HepG2 (cell line): ENCODE data around the gene WNT9A. TPM values are rescaled to one million over a fixed set of nuclear protein-coding genes. Genes with fewer than 3 reads are reported as not detected.

Experiments used
- ATAC-seq: fragments of 200-7000 bp; cut with Tn5 transposase; 3 replicates; pipeline ENCODE4 v1.9.1; 2020; ENCODE audit warnings: mild to moderate bottlenecking, moderate library complexity
- BruUV-seq: library from RNA; stranded (reverse); fragments of 400-500 nt; replicated peaks from 2 replicates; lab custom pipeline; 2021; lab: Mats Ljungman, UMichigan
- CTCF ChIA-PET: fragments of 300-600 bp; formaldehyde crosslinking; extraction: SDS; loops from one replicate; lab custom pipeline; 2021; ENCODE audit warnings: low total read pairs, inconsistent platforms, low intra/inter-chr PET ratio; lab: Yijun Ruan, JAX
- POLR2A ChIA-PET: fragments of 350-600 bp; sonication (Branson Sonifier 250); formaldehyde crosslinking; loops from one replicate; lab custom pipeline; 2020; ENCODE audit warnings: antibody characterized with exemption, inconsistent platforms; lab: Yijun Ruan, JAX
- DNase-seq: peaks from one replicate; pipeline ENCODE4 v3.0.0-alpha.2; 2015; ENCODE audit warnings: low spot score
- FAIRE-seq: peaks from 3 replicates; lab custom pipeline; 2011; peaks lifted over from hg19 to GRCh38; lab: Jason Lieb, UNC
- H2AFZ ChIP-seq: one replicate; pipeline ENCODE4 v1.6.1; 2011; ENCODE audit warnings: low read length, inconsistent platforms
- H3K27ac ChIP-seq: fragments of 300-600 bp; 3 replicates; pipeline ENCODE4 v1.8.0; 2011; ENCODE audit warnings: mixed run types, mild to moderate bottlenecking, mixed read lengths, low read length, inconsistent platforms; ENCODE audit not compliant: insufficient read depth; ENCODE audit errors: extremely low read length
- H3K27me3 ChIP-seq, 2 experiments: fragments of 200-600 bp in 1 of 2; 2 replicates in 1 of 2; 3 replicates in 1 of 2; pipeline versions ENCODE4 v1.6.0 to v1.8.0; 2011; ENCODE audit warnings: low read length in 2 of 2, mild to moderate bottlenecking in 2 of 2, moderate library complexity in 2 of 2, inconsistent platforms in 1 of 2; ENCODE audit not compliant: insufficient read depth in 2 of 2, control insufficient read depth in 1 of 2
- H3K36me3 ChIP-seq, 2 experiments: fragments of 200-600 bp in 1 of 2; replicated peaks in 1 of 2; 2 replicates in 1 of 2; 3 replicates in 1 of 2; pipeline versions ENCODE4 v1.5.1 to v1.8.0; 2011; ENCODE audit warnings: low read length in 2 of 2, inconsistent platforms in 1 of 2; ENCODE audit not compliant: insufficient read depth in 2 of 2, control insufficient read depth in 1 of 2
- H3K4me1 ChIP-seq: 2 replicates; pipeline ENCODE4 v1.5.1; 2012; ENCODE audit warnings: low read length, inconsistent platforms; ENCODE audit not compliant: insufficient read depth
- H3K4me2 ChIP-seq: 2 replicates; pipeline ENCODE4 v1.6.0; 2011; ENCODE audit warnings: low read depth, low read length, inconsistent platforms
- H3K4me3 ChIP-seq, 3 experiments: fragments of 200-600 bp in 1 of 3; sonication (generic), shearing (Covaris generic) in 1 of 3; replicated peaks in 1 of 3; 2 replicates each; pipeline ENCODE4 v1.5.1; 2011 to 2016; ENCODE audit warnings: low read length in 3 of 3, inconsistent platforms in 2 of 3, low read depth in 2 of 3, mild to moderate bottlenecking in 2 of 3, control low read depth in 1 of 3, mixed read lengths in 1 of 3; ENCODE audit not compliant: insufficient read depth in 1 of 3
- H3K79me2 ChIP-seq: one replicate; pipeline ENCODE4 v1.6.1; 2011; ENCODE audit warnings: low read length, inconsistent platforms; ENCODE audit not compliant: insufficient read depth
- H3K9ac ChIP-seq: 2 replicates; pipeline ENCODE4 v1.6.0; 2011; ENCODE audit warnings: mild to moderate bottlenecking, low read depth, low read length, inconsistent platforms; ENCODE audit not compliant: insufficient read depth
- H3K9me3 ChIP-seq: 2 replicates; pipeline ENCODE4 v1.5.1; 2012; ENCODE audit warnings: mild to moderate bottlenecking, low read length
- H4K20me1 ChIP-seq: 2 replicates; pipeline ENCODE4 v1.6.0; 2011; ENCODE audit warnings: inconsistent platforms, mild to moderate bottlenecking, low read length, moderate library complexity; ENCODE audit not compliant: insufficient read depth
- CAMTA2 ChIP-seq: sonication (generic); formaldehyde crosslinking; IDR thresholded peaks from 2 replicates; pipeline ENCODE4 v1.4.0; 2020; ENCODE audit warnings: mild to moderate bottlenecking, missing genetic modification reagents, borderline replicate concordance
- GATA4 ChIP-seq: sonication (generic); IDR thresholded peaks from 2 replicates; pipeline ENCODE4 v1.6.1; 2016; ENCODE audit warnings: antibody characterized with exemption, low read depth, borderline replicate concordance
- HDAC2 ChIP-seq: sonication (generic); formaldehyde crosslinking; IDR thresholded peaks from 2 replicates; pipeline ENCODE4 v1.4.0; 2020; ENCODE audit warnings: missing genetic modification reagents
- KDM5A ChIP-seq: fragments of 200-600 bp; sonication (generic); IDR thresholded peaks from 2 replicates; pipeline ENCODE4 v1.7.0; 2018; ENCODE audit warnings: antibody characterized with exemption, mild to moderate bottlenecking, low read length, borderline replicate concordance
- MATR3 ChIP-seq: sonication (generic); formaldehyde crosslinking; IDR thresholded peaks from 2 replicates; pipeline ENCODE4 v1.4.0; 2020; ENCODE audit warnings: missing genetic modification reagents
- NFATC3 ChIP-seq: sonication (generic); formaldehyde crosslinking; IDR thresholded peaks from 2 replicates; pipeline ENCODE4 v1.5.1; 2020; ENCODE audit warnings: mild to moderate bottlenecking, missing genetic modification reagents
- NFIB ChIP-seq: sonication (generic); formaldehyde crosslinking; IDR thresholded peaks from 2 replicates; pipeline ENCODE4 v1.9.0; 2021; ENCODE audit warnings: missing genetic modification reagents, mild to moderate bottlenecking, borderline replicate concordance
- NR2F6 ChIP-seq, 2 experiments: IDR thresholded peaks; 2 replicates each; pipeline ENCODE4 v1.6.1; 2016; ENCODE audit warnings: antibody characterized with exemption in 1 of 2, mild to moderate bottlenecking in 1 of 2
- REPIN1 ChIP-seq: sonication (generic); formaldehyde crosslinking; IDR thresholded peaks from 2 replicates; pipeline ENCODE4 v1.8.0; 2022; ENCODE audit warnings: missing genetic modification reagents, low read depth, mild to moderate bottlenecking, borderline replicate concordance
- ZBTB2 ChIP-seq: sonication (generic); formaldehyde crosslinking; IDR thresholded peaks from 2 replicates; pipeline ENCODE4 v1.8.0; 2022; ENCODE audit warnings: low read depth, missing genetic modification reagents
- ZBTB7A ChIP-seq: sonication (generic); formaldehyde crosslinking; IDR thresholded peaks from 2 replicates; pipeline ENCODE4 v1.8.0; 2022; ENCODE audit warnings: mild to moderate bottlenecking, missing genetic modification reagents
- ZMYM4 ChIP-seq: sonication (generic); formaldehyde crosslinking; IDR thresholded peaks from 2 replicates; pipeline ENCODE4 v1.8.1; 2023; ENCODE audit warnings: mild to moderate bottlenecking, missing genetic modification reagents
- ZNF460 ChIP-seq: sonication (generic); formaldehyde crosslinking; IDR thresholded peaks from 2 replicates; pipeline ENCODE4 v1.5.1; 2020; ENCODE audit warnings: missing genetic modification reagents, mild to moderate bottlenecking, borderline replicate concordance
- ZNF572 ChIP-seq: sonication (generic); formaldehyde crosslinking; IDR thresholded peaks from 2 replicates; pipeline ENCODE4 v1.5.1; 2020; ENCODE audit warnings: mild to moderate bottlenecking, missing genetic modification reagents
- ZNF7 ChIP-seq: IDR thresholded peaks from 2 replicates; pipeline ENCODE4 v1.6.1; 2016; ENCODE audit warnings: missing biosample characterization, missing genetic modification reagents
- ZNF747 ChIP-seq: sonication (generic); formaldehyde crosslinking; IDR thresholded peaks from 2 replicates; pipeline ENCODE4 v1.8.1; 2023; ENCODE audit warnings: missing genetic modification reagents, mild to moderate bottlenecking, borderline replicate concordance
- ZNF775 ChIP-seq: sonication (generic); formaldehyde crosslinking; IDR thresholded peaks from 2 replicates; pipeline ENCODE4 v1.4.0; 2020; ENCODE audit warnings: missing genetic modification reagents, mild to moderate bottlenecking, moderate library complexity, borderline replicate concordance
- WGBS: methylation state at CpG from one replicate; pipeline ENCODE4 v1.1.6; 2017; ENCODE audit warnings: low lambda C conversion rate; 5-methylcytosine and 5-hydroxymethylcytosine counted together
- in situ Hi-C: cut with HindIII; loops from 2 replicates; pipeline ENCODE4 v1.10.0; 2017; ENCODE audit warnings: low pct_unique_long_range_greater_than_20kb; ENCODE audit not compliant: extremely low pct_ligation_motif_present
- intact Hi-C: fragments of 100-400 bp; cut with micrococcal nuclease; formaldehyde crosslinking; loops from one replicate; pipeline ENCODE4 v1.10.0; 2022; ENCODE audit not compliant: unreplicated experiment
- polyA plus RNA-seq, 8 experiments: library from polyadenylated mRNA; depleted of rRNA in 3 of 8; stranded (reverse) in 7 of 8; unstranded in 1 of 8; fragments of >200 nt; fragmentation: Illumina TruSeq in 4 of 8; extraction: Trizol in 4 of 8; gene quantifications; 2 replicates each; pipeline versions ENCODE4 v1.2.1 to v1.2.3, GENCODE V29; 2011 to 2016; ENCODE audit warnings: low read depth in 4 of 8, missing spikeins in 1 of 8, mixed read lengths in 1 of 8; ENCODE audit not compliant: insufficient read depth in 1 of 8
- total RNA-seq, 5 experiments: library from RNA; depleted of rRNA; stranded (reverse); fragments of >200 nt; fragmentation: Illumina TruSeq; extraction: Trizol; gene quantifications; 2 replicates each; pipeline ENCODE4 v1.2.3, GENCODE V29; 2016; ENCODE audit warnings: low read depth in 1 of 5

The WNT9A gene
- total and polyA plus RNA-seq, 2 of the 13 experiments (the other 11 are each of a cell fraction or from before 2014, with no cell fraction given): 0.04 TPM; not detected in 1

- BruUV-seq: no TSS peak
- H3K27me3 ChIP-seq: peaks cover 16 to 54% of the 10 kb centered on the region in 2 experiments; a peak in 4 of 5 replicates
- ChIA-PET POLR2A (no interaction called here), CTCF (no interaction called here)
- H4K20me1 ChIP-seq: no peaks in the 10 kb centered on the region
- no peak for TF ChIP-seq ZNF572 (CRISPR knock-in tag)
- TF ChIP-seq NFATC3: no peak
- no peak for TF ChIP-seq NR2F6 (IDR thresholded peaks at IDR 0.05)
- no peak for TF ChIP-seq NR2F6 (CRISPR knock-in tag; IDR thresholded peaks at IDR 0.05)
- TF ChIP-seq CAMTA2 (CRISPR knock-in tag): no peak
- no peak for TF ChIP-seq ZNF7 (CRISPR knock-in tag)
- TF ChIP-seq ZNF775 (CRISPR knock-in tag): no peak
- no peak for TF ChIP-seq ZBTB7A (CRISPR knock-in tag)
- TF ChIP-seq HDAC2 (CRISPR knock-in tag): no peak
- no peak overlapping the region for H2AFZ ChIP-seq
- FAIRE-seq (no peak), DNase-seq (no peak), ATAC-seq (no peak)
- H3K9ac ChIP-seq: no peak overlapping the region
- in situ Hi-C loops: no loop called here
- H3K4me1 ChIP-seq: no peaks in the 10 kb centered on the region
- H3K27ac ChIP-seq: no peak overlapping the region
- 22% methylated on average over 10 of the region's 14 CpGs for WGBS
- H3K36me3 ChIP-seq: no peaks in the 10 kb centered on the region
- no peak overlapping the region for H3K4me3 ChIP-seq
- intact Hi-C loops: no loop called here
- H3K4me2 ChIP-seq: no peak overlapping the region
- H3K9me3 ChIP-seq: no peaks in the 10 kb centered on the region
- no peaks in the 10 kb centered on the region for H3K79me2 ChIP-seq
These were observed 22.0 kb downstream of the WNT9A start for GRCh38 chr1:227925582-227926198.

GRCh38 chr1:227924833-227925574 is 22.7 kb downstream of the WNT9A start:
- ChIA-PET POLR2A (no interaction called here), CTCF (no interaction called here)
- DNase-seq: no peak
- no peaks in the 10 kb centered on the region for H3K4me1 ChIP-seq
- H3K4me2 ChIP-seq: no peak overlapping the region
- BruUV-seq: no TSS peak
- no peaks in the 10 kb centered on the region for H3K36me3 ChIP-seq
- H3K27ac ChIP-seq: no peak overlapping the region
- H4K20me1 ChIP-seq: no peaks in the 10 kb centered on the region
- H3K9me3 ChIP-seq: no peaks in the 10 kb centered on the region
- 52% methylated on average over 2 of the region's 38 CpGs for WGBS
- H2AFZ ChIP-seq: no peak overlapping the region
- no peaks in the 10 kb centered on the region for H3K79me2 ChIP-seq
- H3K4me3 ChIP-seq: no peak overlapping the region
- in situ Hi-C loops (no loop called here), intact Hi-C loops (no loop called here)
- ATAC-seq: no peak
- H3K27me3 ChIP-seq: peaks cover 16 to 54% of the 10 kb centered on the region in 2 experiments; a peak in 4 of 5 replicates
- H3K9ac ChIP-seq: no peak overlapping the region
- FAIRE-seq: no peak
- no peak for TF ChIP-seq ZNF747 (CRISPR knock-in tag)
- no peak for TF ChIP-seq MATR3
- no peak for TF ChIP-seq GATA4
- no peak for TF ChIP-seq ZBTB2 (CRISPR knock-in tag)
- TF ChIP-seq REPIN1 (CRISPR knock-in tag): no peak
- TF ChIP-seq KDM5A: no peak
- no peak for TF ChIP-seq ZMYM4
- no peak for TF ChIP-seq ZNF460 (CRISPR knock-in tag)
- TF ChIP-seq NFIB (CRISPR knock-in tag): no peak
